GM23248 (cell line): Measurements from ENCODE around the gene BMAL1.

Source experiments
- EZH2 ChIP-seq: fragments of 200-600 bp; sonication (generic); IDR thresholded peaks from 2 replicates; pipeline ENCODE4 v1.6.1; 2018; ENCODE audit warnings: antibody characterized with exemption, mild to moderate bottlenecking; ENCODE audit not compliant: insufficient read depth, poor library complexity, severe bottlenecking
- EZH2phosphoT487 ChIP-seq: fragments of 200-600 bp; sonication (generic); IDR thresholded peaks from 2 replicates; pipeline ENCODE4 v1.6.1; 2018; ENCODE audit warnings: antibody characterized with exemption, moderate library complexity, mild to moderate bottlenecking, low read depth; ENCODE audit not compliant: insufficient read depth

GRCh38 chr11:13290221-13290980 lies 12.8 kb downstream of the BMAL1 start:
- TF ChIP-seq EZH2, result no peak
- TF ChIP-seq EZH2phosphoT487, result no peak
